ENCODE data around the gene MTX1. TPM values are rescaled to one million over a fixed set of nuclear protein-coding genes. Genes with fewer than 3 reads are reported as not detected.

Gene MTX1
- total and polyA plus RNA-seq, 9 of the 15 experiments (the other 6 are each of a cell fraction or from before 2014, with no cell fraction given): 29.1 to 98.4 (median 66.9) TPM

DNA sequence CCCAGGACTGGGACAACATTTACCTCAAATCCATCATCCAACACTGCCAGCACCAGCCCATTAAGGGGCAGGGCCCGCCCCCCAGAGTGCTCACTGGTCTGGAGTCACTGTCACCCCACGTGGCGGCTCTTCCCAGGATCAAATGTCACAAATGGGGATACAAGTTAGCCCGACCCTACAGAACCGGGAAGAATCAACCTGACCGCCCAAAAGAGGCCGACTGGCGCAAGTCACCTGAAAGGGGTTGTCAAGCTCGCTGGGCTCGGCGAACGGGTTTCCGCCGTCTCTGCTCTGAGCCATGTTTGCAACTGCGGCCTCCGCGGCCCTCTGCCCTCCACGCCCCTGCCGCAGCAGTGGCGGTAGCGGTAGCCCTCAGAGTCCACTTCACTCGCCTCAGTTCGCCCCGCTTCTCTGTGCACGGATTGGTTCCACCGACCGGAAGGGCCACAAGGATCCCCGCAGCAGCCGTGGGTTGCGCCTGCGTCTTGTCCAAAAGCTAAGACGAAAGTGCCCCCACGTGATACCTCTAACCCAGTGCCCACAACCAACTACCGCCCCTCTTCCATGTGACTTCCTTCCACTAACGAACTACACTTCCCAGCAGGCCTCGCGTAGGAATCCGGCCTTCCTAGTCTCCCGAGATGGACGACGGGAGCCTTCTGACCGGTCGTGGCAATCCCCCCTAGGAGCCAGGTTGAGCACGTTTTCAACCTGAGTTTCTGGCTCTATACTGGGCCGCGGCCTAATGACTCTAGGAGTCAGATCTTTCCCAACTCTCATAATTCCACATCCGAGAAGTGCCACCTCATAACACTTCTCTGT is 53.6 kb downstream of the MTX1 start, which contains the start of gene SCAMP3 (continued):
- TF ChIP-seq E2F8 (IDR thresholded peaks at IDR 0.05; ENCODE audit: low read depth, partially characterized antibody) (peak; percentile 83), ZFP91 (CRISPR knock-in tag; IDR thresholded peaks at IDR 0.05) (no peak), NONO (IDR thresholded peaks at IDR 0.05; ENCODE audit: low read depth in 2 of 2, low read length in 1 of 2) (no peak), BCL6 (CRISPR knock-in tag; IDR thresholded peaks at IDR 0.05) (no peak), HCFC1 (IDR thresholded peaks at IDR 0.05; ENCODE audit: low read depth, low read length) (peak; percentile 96), ESRRA (IDR thresholded peaks at IDR 0.05; ENCODE audit: borderline replicate concordance, low read depth) (peak; percentile 46; the same call in 1 of the 2 replicates), ZFX (CRISPR knock-in tag; IDR thresholded peaks at IDR 0.05) (peak; percentile 90), GABPA (tag; conservative IDR thresholded peaks at IDR 0.05; ENCODE audit: low read depth) (peak; percentile 91), CHD4 (IDR thresholded peaks at IDR 0.05; ENCODE audit: insufficient read depth, insufficient replicate concordance, low read depth, low read length, poor library complexity, severe bottlenecking) (no peak), SNRNP70 (optimal IDR thresholded peaks at IDR 0.05; ENCODE audit: low read depth, low read length) (no peak), NUFIP1 (IDR thresholded peaks at IDR 0.05; ENCODE audit: partially characterized antibody) (no peak), CHAMP1 (IDR thresholded peaks at IDR 0.05) (no peak), ZNF431 (CRISPR knock-in tag; IDR thresholded peaks at IDR 0.05) (no peak), KLF16 (IDR thresholded peaks at IDR 0.05) (no peak), IRF2 (CRISPR knock-in tag; IDR thresholded peaks at IDR 0.05) (no peak), ZNF830 (CRISPR knock-in tag; IDR thresholded peaks at IDR 0.05) (peak; percentile 97), HMGN3 (IDR thresholded peaks at IDR 0.05; ENCODE audit: borderline replicate concordance, extremely low read depth, insufficient read length, low read depth, low read length) (peak; percentile 85)
- TF ChIP-seq, protein P1, sequence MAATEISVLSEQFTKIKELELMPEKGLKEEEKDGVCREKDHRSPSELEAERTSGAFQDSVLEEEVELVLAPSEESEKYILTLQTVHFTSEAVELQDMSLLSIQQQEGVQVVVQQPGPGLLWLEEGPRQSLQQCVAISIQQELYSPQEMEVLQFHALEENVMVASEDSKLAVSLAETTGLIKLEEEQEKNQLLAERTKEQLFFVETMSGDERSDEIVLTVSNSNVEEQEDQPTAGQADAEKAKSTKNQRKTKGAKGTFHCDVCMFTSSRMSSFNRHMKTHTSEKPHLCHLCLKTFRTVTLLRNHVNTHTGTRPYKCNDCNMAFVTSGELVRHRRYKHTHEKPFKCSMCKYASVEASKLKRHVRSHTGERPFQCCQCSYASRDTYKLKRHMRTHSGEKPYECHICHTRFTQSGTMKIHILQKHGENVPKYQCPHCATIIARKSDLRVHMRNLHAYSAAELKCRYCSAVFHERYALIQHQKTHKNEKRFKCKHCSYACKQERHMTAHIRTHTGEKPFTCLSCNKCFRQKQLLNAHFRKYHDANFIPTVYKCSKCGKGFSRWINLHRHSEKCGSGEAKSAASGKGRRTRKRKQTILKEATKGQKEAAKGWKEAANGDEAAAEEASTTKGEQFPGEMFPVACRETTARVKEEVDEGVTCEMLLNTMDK (IDR thresholded peaks at IDR 0.05; ENCODE audit: borderline replicate concordance, insufficient read depth, low read depth, low read length, poor library complexity, severe bottlenecking): no peak

All from K562 (cell line).